HG02840 (cell line): Measurements from ENCODE around the gene STKLD1.
"Not testable (repeated sequence)": the region's sequence is repeated elsewhere in the genome, so short reads cannot be mapped to it uniquely, and the experiment has no call there.

Experiments used
- ATAC-seq: cut with Tn5 transposase; IDR thresholded peaks from one replicate; pipeline ENCODE4 v1.9.1; 2021; ENCODE audit warnings: mild to moderate bottlenecking, moderate library complexity, moderate number of reproducible peaks; ENCODE audit not compliant: unreplicated experiment, low FRiP score

Gene STKLD1

GRCh38 chr9:133382507-133383141 lies 6.5 kb downstream of the STKLD1 start:
- ATAC-seq: no peak

GRCh38 chr9:133383438-133383837 lies 7.3 kb downstream of the STKLD1 start:
- ATAC-seq: no peak

- no peak for ATAC-seq
Measured at GRCh38 chr9:133384736-133385321, 8.7 kb downstream of the STKLD1 start.

- ATAC-seq: no peak
Measured at GRCh38 chr9:133385452-133385851, 9.3 kb downstream of the STKLD1 start.

GRCh38 chr9:133386338-133386737 lies 10.2 kb downstream of the STKLD1 start:
- no peak for ATAC-seq

GRCh38 chr9:133387680-133388079 lies 11.5 kb downstream of the STKLD1 start:
- ATAC-seq: no peak

GRCh38 chr9:133389025-133389557 lies 12.9 kb downstream of the STKLD1 start:
- ATAC-seq: no peak

GRCh38 chr9:133389562-133389961 lies 13.4 kb downstream of the STKLD1 start:
- ATAC-seq: no peak

- no peak for ATAC-seq
Measured at GRCh38 chr9:133390713-133391112, 14.5 kb downstream of the STKLD1 start.

GRCh38 chr9:133391449-133391848 lies 15.3 kb downstream of the STKLD1 start:
- not testable (repeated sequence) for ATAC-seq

GRCh38 chr9:133392308-133392707 lies 16.1 kb downstream of the STKLD1 start:
- not testable (repeated sequence) for ATAC-seq

GRCh38 chr9:133393399-133393798 lies 17.2 kb downstream of the STKLD1 start:
- ATAC-seq: no peak

- no peak for ATAC-seq
Measured at GRCh38 chr9:133394687-133395271, 18.6 kb downstream of the STKLD1 start.

GRCh38 chr9:133396952-133397351 lies 20.8 kb downstream of the STKLD1 start:
- ATAC-seq: no peak

GRCh38 chr9:133397370-133397769 lies 21.2 kb downstream of the STKLD1 start:
- ATAC-seq: no peak

GRCh38 chr9:133397895-133398294 lies 21.7 kb downstream of the STKLD1 start:
- ATAC-seq: no peak

GRCh38 chr9:133400292-133400691 lies 24.1 kb downstream of the STKLD1 start:
- ATAC-seq: no peak

GRCh38 chr9:133401588-133401987 lies 25.4 kb downstream of the STKLD1 start:
- no peak for ATAC-seq

- no peak for ATAC-seq
Measured at GRCh38 chr9:133402689-133403088, 26.5 kb downstream of the STKLD1 start.

- no peak for ATAC-seq
Measured at GRCh38 chr9:133403766-133404453, 27.7 kb downstream of the STKLD1 start.

GRCh38 chr9:133404454-133405002 lies 28.4 kb downstream of the STKLD1 start:
- ATAC-seq: no peak
